Ovary (tissue), 9 donors: ENCODE data around the gene CDC14B. TPM values are rescaled to one million over a fixed set of nuclear protein-coding genes. Genes with fewer than 3 reads are reported as not detected.

Experiments used
- DNase-seq, 5 donors: peaks; one replicate each; pipeline ENCODE4 v3.0.0-alpha.2; 2019 to 2020
- H3K27ac ChIP-seq, 2 donors: fragments of 200-600 bp; one replicate each; pipeline versions ENCODE4 v1.5.1 to v1.8.0; 2019 to 2022
- H3K27me3 ChIP-seq: fragments of 200-600 bp; one replicate; pipeline ENCODE4 v1.8.0; 2022
- H3K36me3 ChIP-seq: fragments of 200-600 bp; sonication (generic); one replicate; pipeline ENCODE4 v1.5.1; 2019
- H3K4me1 ChIP-seq: one replicate; pipeline ENCODE4 v1.8.1; 2013; ENCODE audit warnings: mild to moderate bottlenecking, moderate library complexity; ENCODE audit not compliant: insufficient read depth
- H3K4me3 ChIP-seq: fragments of 200-600 bp; sonication (generic); one replicate; pipeline ENCODE4 v1.5.1; 2017
- H3K9me3 ChIP-seq, 2 donors: fragments of 200-600 bp in 1 of 2; sonication (generic) in 1 of 2; one replicate each; pipeline versions ENCODE4 v1.5.1 to v1.8.1; 2013 to 2019; ENCODE audit warnings: mild to moderate bottlenecking in 1 of 2, moderate library complexity in 1 of 2
- EP300 ChIP-seq: sonication (generic); formaldehyde crosslinking; IDR thresholded peaks from one replicate; pipeline ENCODE4 v1.6.1; 2017; ENCODE audit warnings: antibody characterized with exemption
- POLR2A ChIP-seq: fragments of 450-650 bp; IDR thresholded peaks from one replicate; pipeline ENCODE4 v1.6.1; 2017; ENCODE audit warnings: antibody characterized with exemption, mild to moderate bottlenecking, moderate library complexity
- WGBS, 3 donors: extraction: QIAGEN DNeasy Blood & Tissue Kit in 1 of 3; methylation state at CpG; one replicate each; pipeline versions ENCODE4 v1.1.5 to v1.1.7; 2013 to 2017; 5-methylcytosine and 5-hydroxymethylcytosine counted together
- intact Hi-C, 4 donors: fragments of 100-400 bp; cut with DNase I; formaldehyde crosslinking; loops; one replicate each; pipeline versions ENCODE4 v1.11.0 to v1.15.1; 2022 to 2023
- polyA plus RNA-seq, 2 donors: library from polyadenylated mRNA; stranded (reverse); fragments of 200-250 nt in 1 of 2; fragments of 350-450 nt in 1 of 2; fragmentation: Illumina TruSeq in 1 of 2; extraction: RNeasy Lipid Tissue Mini Kit (QIAGEN cat#74804) in 1 of 2; gene quantifications; one replicate each; pipeline ENCODE4 v1.2.3, GENCODE V29; 2013 to 2014
- total RNA-seq, 7 donors: library from RNA; depleted of rRNA in 2 of 7; stranded (reverse); fragments of >200 nt in 2 of 7; fragmentation: NEBNext Ultra II Directional in 3 of 7; extraction: Animal tissue kit (Norgen Biotek cat#: 25700) in 3 of 7; gene quantifications; one replicate each; pipeline versions ENCODE4 v1.1.0 to v1.2.4, GENCODE V29; 2016 to 2023
- TF ChIP-seq, protein P1 (sequence below), 3 donors: fragments of 450-650 bp in 2 of 3; fragments of 200-600 bp in 1 of 3; IDR thresholded peaks; one replicate each; pipeline versions ENCODE4 v1.5.1 to v1.8.0; 2016 to 2022; ENCODE audit warnings: antibody characterized with exemption in 3 of 3, mild to moderate bottlenecking in 1 of 3
- donor health status: DM: no; HTN: no; CAD: no; lungs with moderate emphysema.
- donor health status: DM: no; HTN: no; CAD: no.
- donor health status: Bipolar disorder and iron deficiency.
- donor health status: DM: yes; HTN: yes; CAD: no.
- donor health status: DM: no; HTN: no; CAD: no.
- donor health status: DM: yes; HTN: yes; CAD: no.

CDC14B gene
- total and polyA plus RNA-seq, 9 donors: 5.9 to 15.3 (median 11.4) TPM

DNA sequence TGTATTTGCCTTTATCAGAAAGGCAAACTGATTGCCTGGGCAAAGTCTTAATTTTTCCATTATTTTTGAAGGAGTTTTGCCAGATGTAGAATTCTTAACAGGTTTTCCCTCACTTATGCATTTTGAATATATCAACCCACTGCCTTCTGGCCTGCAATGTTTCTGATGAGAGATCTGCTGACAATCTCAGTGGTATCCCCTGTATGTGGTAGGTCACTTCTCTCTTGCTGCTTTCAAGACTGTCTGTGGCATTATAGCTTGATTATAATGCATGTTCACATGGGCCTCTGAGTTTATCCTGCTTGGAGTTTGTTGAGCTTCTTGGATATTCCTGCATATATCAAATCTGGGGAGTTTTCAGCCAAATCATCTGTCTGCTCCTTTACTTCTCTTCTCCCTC is 87.5 kb downstream of the CDC14B start:
- no peak overlapping the region for H3K27ac ChIP-seq
- intact Hi-C loops: no loop called here
- H3K4me3 ChIP-seq: no peak overlapping the region
- H3K36me3 ChIP-seq: no peaks in the 10 kb centered on the region
- no peaks in the 10 kb centered on the region for H3K27me3 ChIP-seq
- TF ChIP-seq, protein P1, sequence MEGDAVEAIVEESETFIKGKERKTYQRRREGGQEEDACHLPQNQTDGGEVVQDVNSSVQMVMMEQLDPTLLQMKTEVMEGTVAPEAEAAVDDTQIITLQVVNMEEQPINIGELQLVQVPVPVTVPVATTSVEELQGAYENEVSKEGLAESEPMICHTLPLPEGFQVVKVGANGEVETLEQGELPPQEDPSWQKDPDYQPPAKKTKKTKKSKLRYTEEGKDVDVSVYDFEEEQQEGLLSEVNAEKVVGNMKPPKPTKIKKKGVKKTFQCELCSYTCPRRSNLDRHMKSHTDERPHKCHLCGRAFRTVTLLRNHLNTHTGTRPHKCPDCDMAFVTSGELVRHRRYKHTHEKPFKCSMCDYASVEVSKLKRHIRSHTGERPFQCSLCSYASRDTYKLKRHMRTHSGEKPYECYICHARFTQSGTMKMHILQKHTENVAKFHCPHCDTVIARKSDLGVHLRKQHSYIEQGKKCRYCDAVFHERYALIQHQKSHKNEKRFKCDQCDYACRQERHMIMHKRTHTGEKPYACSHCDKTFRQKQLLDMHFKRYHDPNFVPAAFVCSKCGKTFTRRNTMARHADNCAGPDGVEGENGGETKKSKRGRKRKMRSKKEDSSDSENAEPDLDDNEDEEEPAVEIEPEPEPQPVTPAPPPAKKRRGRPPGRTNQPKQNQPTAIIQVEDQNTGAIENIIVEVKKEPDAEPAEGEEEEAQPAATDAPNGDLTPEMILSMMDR (IDR thresholded peaks at IDR 0.05): no peak
- TF ChIP-seq POLR2A (no peak), EP300 (no peak)
- H3K4me1 ChIP-seq: no peaks in the 10 kb centered on the region
- DNase-seq: no peak
- H3K9me3 ChIP-seq: no peaks in the 10 kb centered on the region

DNA sequence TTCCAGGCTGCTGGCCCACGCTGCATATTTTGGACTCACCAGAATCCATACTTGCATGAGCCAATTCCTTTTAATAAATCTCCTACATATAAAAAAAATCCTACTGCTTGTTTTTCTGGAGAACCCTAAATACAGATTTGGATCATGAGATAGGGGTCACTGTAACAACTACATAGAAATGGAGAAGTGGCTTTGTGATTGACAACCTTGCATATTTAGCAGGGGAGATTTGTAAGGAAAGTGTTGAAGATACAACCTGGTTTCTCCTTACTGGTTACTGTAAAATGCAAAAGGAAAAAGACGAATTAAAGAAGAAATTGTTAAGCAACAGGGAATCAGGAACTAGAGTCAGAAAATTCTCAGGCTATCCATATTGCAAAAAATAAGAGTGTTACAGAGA is 94.9 kb downstream of the CDC14B start:
- 79 to 96% (median 94%) methylated on average over 2 of the region's 2 CpGs for WGBS, 3 donors
- H3K27me3 ChIP-seq: no peaks in the 10 kb centered on the region
- TF ChIP-seq EP300 (no peak), POLR2A (no peak)
- TF ChIP-seq, protein P1 (IDR thresholded peaks at IDR 0.05): no peak
- intact Hi-C loops: no loop called here
- no peaks in the 10 kb centered on the region for H3K9me3 ChIP-seq
- H3K36me3 ChIP-seq: no peaks in the 10 kb centered on the region
- no peak for DNase-seq
- H3K27ac ChIP-seq: peak overlapping the region in 1 of 2 donors; percentile 34
- H3K4me1 ChIP-seq: peaks cover 1% of the 10 kb centered on the region
- H3K4me3 ChIP-seq: no peak overlapping the region

GRCh38 chr9:96524045-96524444 is 95.6 kb downstream of the CDC14B start:
- Histone ChIP-seq H3K4me1 (peaks cover 1% of the 10 kb centered on the region), H3K4me3 (no peak overlapping the region), H3K36me3 (no peaks in the 10 kb centered on the region), H3K27me3 (no peaks in the 10 kb centered on the region), H3K27ac (peak overlapping the region; percentile 2 to 34), H3K9me3 (no peaks in the 10 kb centered on the region)
- no peak for DNase-seq
- TF ChIP-seq EP300 (no peak), POLR2A (no peak)
- TF ChIP-seq, protein P1 (IDR thresholded peaks at IDR 0.05): no peak
- intact Hi-C loops: no loop called here
- 86 to 88% (median 86%) methylated on average over 7 of the region's 7 CpGs for WGBS, 3 donors

DNA sequence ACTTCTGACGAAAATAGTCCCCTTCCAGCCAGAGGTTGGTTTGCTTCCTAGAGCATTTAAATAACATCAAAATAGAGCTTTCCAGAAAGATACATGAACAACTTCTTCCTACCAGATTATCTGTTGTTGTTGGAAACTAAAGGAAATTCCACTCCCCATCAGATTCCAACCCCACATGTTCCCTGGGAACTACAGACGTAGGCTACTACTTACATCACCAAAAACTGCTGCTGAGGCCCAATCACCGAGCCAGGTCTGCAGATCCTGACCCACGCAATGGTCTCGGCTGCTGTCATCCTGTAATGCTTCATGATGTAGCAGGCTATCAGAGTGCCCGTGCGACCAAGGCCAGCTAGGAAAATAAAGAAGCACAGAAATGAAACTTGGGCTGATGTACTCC is 96.3 kb downstream of the CDC14B start:
- peaks cover 1% of the 10 kb centered on the region for H3K4me1 ChIP-seq

More for the DNA sequence above, 96.3 kb downstream of the CDC14B start:
- H3K27ac ChIP-seq: peak overlapping the region; percentile 45 to 58
- 31 to 43% (median 33%) methylated on average over 7 of the region's 7 CpGs for WGBS, 3 donors
- H3K36me3 ChIP-seq: no peaks in the 10 kb centered on the region
- TF ChIP-seq EP300 (no peak), POLR2A (no peak)
- TF ChIP-seq, protein P1 (IDR thresholded peaks at IDR 0.05): no peak
- no peaks in the 10 kb centered on the region for H3K9me3 ChIP-seq
- H3K27me3 ChIP-seq: no peaks in the 10 kb centered on the region
- no peak overlapping the region for H3K4me3 ChIP-seq
- intact Hi-C loops: no loop called here
- DNase-seq: peak in 4 of 5 donors; percentile 19 to 67 (median 54)
